ENCODE data around the gene TMOD4.
A peak's percentile ranks its signal among the peaks of the same experiment; 100 is the strongest.
"Not testable (repeated sequence)": the region's sequence is repeated elsewhere in the genome, so short reads cannot be mapped to it uniquely, and the experiment has no call there.

TMOD4 gene

GRCh38 chr1:151199873-151200581 is 24.2 kb upstream of the TMOD4 start:
- peak; percentile 79 for DNase-seq
- no peaks in the 10 kb centered on the region for H3K27me3 ChIP-seq (replicated peaks)
- in situ Hi-C loops (cut with HindIII; ENCODE audit: low pct_ligation_motif_present, low sequenced_read_pairs): no loop called here
- no peak for TF ChIP-seq CTCF (IDR thresholded peaks at IDR 0.05; ENCODE audit: low read depth, low read length, missing control alignments)
- H3K4me3 ChIP-seq (ENCODE audit: low read depth, low read length): peak overlapping the region; percentile 99
- H3K36me3 ChIP-seq (replicated peaks): peaks cover 20% of the 10 kb centered on the region
- peak overlapping the region; percentile 80 for H3K27ac ChIP-seq

- H3K4me3 ChIP-seq (ENCODE audit: low read depth, low read length): peak within 1 kb of the TSS; percentile 99
- H3K36me3 ChIP-seq (replicated peaks): peaks cover 13% of the 10 kb centered on the region
- no peak for TF ChIP-seq CTCF (IDR thresholded peaks at IDR 0.05; ENCODE audit: low read depth, low read length, missing control alignments)
- peak within 1 kb of the TSS; percentile 80 for H3K27ac ChIP-seq
- peak; percentile 98 for DNase-seq
- H3K27me3 ChIP-seq (replicated peaks): no peaks in the 10 kb centered on the region
- in situ Hi-C loops (cut with HindIII; ENCODE audit: low pct_ligation_motif_present, low sequenced_read_pairs): no loop called here
These were observed 22.7 kb upstream of the TMOD4 start, which contains the start of gene PIP5K1A for GRCh38 chr1:151198254-151199127. Gene PIP5K1A (plus strand): TSS chr1:151198552. CDS start chr1:151198997, 445 bp downstream.

- no peak for DNase-seq
- no peaks in the 10 kb centered on the region for H3K27me3 ChIP-seq (replicated peaks)
- TF ChIP-seq CTCF (IDR thresholded peaks at IDR 0.05; ENCODE audit: low read depth, low read length, missing control alignments): no peak
- H3K4me3 ChIP-seq (ENCODE audit: low read depth, low read length): peak overlapping the region; percentile 99
- peaks cover 8% of the 10 kb centered on the region for H3K36me3 ChIP-seq (replicated peaks)
- H3K27ac ChIP-seq: peak overlapping the region; percentile 80
- in situ Hi-C loops (cut with HindIII; ENCODE audit: low pct_ligation_motif_present, low sequenced_read_pairs): no loop called here
These were observed 22.1 kb upstream of the TMOD4 start for GRCh38 chr1:151197863-151198253.

GRCh38 chr1:151196292-151196800 is 20.6 kb upstream of the TMOD4 start:
- no peaks in the 10 kb centered on the region for H3K36me3 ChIP-seq (replicated peaks)
- H3K27me3 ChIP-seq (replicated peaks): no peaks in the 10 kb centered on the region
- in situ Hi-C loops (cut with HindIII; ENCODE audit: low pct_ligation_motif_present, low sequenced_read_pairs): no loop called here
- H3K27ac ChIP-seq: peak overlapping the region; percentile 90
- DNase-seq: peak; percentile 83
- TF ChIP-seq CTCF (IDR thresholded peaks at IDR 0.05; ENCODE audit: low read depth, low read length, missing control alignments): peak; percentile 68
- H3K4me3 ChIP-seq (ENCODE audit: low read depth, low read length): no peak overlapping the region

- H3K27me3 ChIP-seq (replicated peaks); H3K4me3 ChIP-seq (ENCODE audit: low read depth, low read length); H3K36me3 ChIP-seq (replicated peaks); in situ Hi-C loops (cut with HindIII; ENCODE audit: low pct_ligation_motif_present, low sequenced_read_pairs): not testable (repeated sequence)
- peak; percentile 75 for DNase-seq
- peak overlapping the region; percentile 90 for H3K27ac ChIP-seq
These were observed 19.3 kb upstream of the TMOD4 start for GRCh38 chr1:151194894-151195594.
